ENCODE results near the gene THRB. TPM values are rescaled to one million over a fixed set of nuclear protein-coding genes. Genes with fewer than 3 reads are reported as not detected.

The THRB gene
- total RNA-seq, 4 donors from 2014 or later = 9.8 to 52.4 (median 31.3) TPM

DNA sequence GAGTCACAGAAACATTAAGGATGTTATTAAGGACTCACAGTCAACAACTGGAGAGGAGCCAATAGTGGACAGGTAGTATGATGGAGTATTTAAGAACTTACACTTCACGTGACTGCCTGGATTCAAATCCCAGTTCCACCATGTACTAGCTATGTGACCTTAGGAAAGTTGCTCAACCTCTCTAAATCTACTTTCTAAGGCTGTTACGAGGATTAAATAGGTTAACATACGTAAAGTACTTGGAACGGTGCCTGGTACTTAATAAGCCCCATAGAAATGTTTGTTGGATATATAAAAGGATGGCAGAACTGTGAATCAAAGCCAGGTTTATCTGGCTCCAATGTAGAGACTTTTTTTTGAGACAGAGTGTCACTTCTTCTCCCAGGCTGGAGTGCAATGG is 24.4 kb downstream of the THRB start:
- no peak for DNase-seq
- Histone ChIP-seq H3K4me3 (no peak overlapping the region), H3K27ac (no peak overlapping the region), H3K27me3 (no peaks in the 10 kb centered on the region), H3K36me3 (no peaks in the 10 kb centered on the region), H3K4me1 (no peaks in the 10 kb centered on the region), H3K9me3 (no peaks in the 10 kb centered on the region)
- WGBS, 2 donors (ENCODE audit: low coverage in 1 of 2) = 78 to 90% methylated on average over 3 to 4 of the region's 4 CpGs
- intact Hi-C loops (cut with DNase I; ENCODE audit: low total_unique reads) = no loop called here
- TF ChIP-seq EP300 (IDR thresholded peaks at IDR 0.05; ENCODE audit: low read depth) (no peak), POLR2AphosphoS5 (IDR thresholded peaks at IDR 0.05) (no peak), CTCF (IDR thresholded peaks at IDR 0.05) (no peak), POLR2A (IDR thresholded peaks at IDR 0.05) (no peak)
- in situ Hi-C loops (cut with MboI; ENCODE audit: low pct_ligation_motif_present in 1 of 4, low pct_unique_long_range_greater_than_20kb in 1 of 4, low sequenced_read_pairs in 3 of 4) = no loop called here

GRCh38 chr3:24464389-24464788 is 30.3 kb downstream of the THRB start:
- intact Hi-C loops (cut with DNase I; ENCODE audit: low total_unique reads) = no loop called here
- Histone ChIP-seq H3K27ac (no peak overlapping the region), H3K36me3 (no peaks in the 10 kb centered on the region), H3K9me3 (no peaks in the 10 kb centered on the region), H3K4me1 (no peaks in the 10 kb centered on the region), H3K27me3 (no peaks in the 10 kb centered on the region), H3K4me3 (no peak overlapping the region)
- in situ Hi-C loops (cut with MboI; ENCODE audit: low pct_ligation_motif_present in 1 of 4, low pct_unique_long_range_greater_than_20kb in 1 of 4, low sequenced_read_pairs in 3 of 4) = no loop called here
- 91 to 96% methylated on average over 1 of the region's 1 CpG for WGBS, 2 donors (ENCODE audit: low coverage in 1 of 2)
- no peak for TF ChIP-seq CTCF (IDR thresholded peaks at IDR 0.05)
- no peak for TF ChIP-seq EP300 (IDR thresholded peaks at IDR 0.05; ENCODE audit: low read depth)
- TF ChIP-seq POLR2A (IDR thresholded peaks at IDR 0.05) = no peak
- TF ChIP-seq POLR2AphosphoS5 (IDR thresholded peaks at IDR 0.05) = no peak
- DNase-seq = no peak

DNA sequence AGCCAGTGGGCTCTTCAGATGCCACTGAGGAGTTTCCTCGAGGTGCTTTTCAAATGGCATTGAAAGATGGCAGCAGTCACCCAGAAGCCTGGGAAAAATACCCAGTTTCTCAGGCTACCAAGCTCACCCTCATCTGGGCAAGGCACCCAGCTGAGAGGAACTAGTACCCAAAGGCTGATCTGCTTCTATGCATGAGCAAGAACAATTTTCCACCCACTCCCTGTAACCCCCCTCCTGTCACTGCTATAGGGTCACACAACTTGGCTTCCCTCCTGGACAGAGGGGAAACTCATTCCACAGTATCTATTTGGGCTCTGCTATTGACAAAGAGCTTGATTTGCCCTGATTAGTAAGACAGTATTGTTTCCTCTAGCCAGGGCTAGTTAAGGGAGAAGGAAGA is 31.9 kb downstream of the THRB start:
- no peak for DNase-seq
- Histone ChIP-seq H3K27ac (no peak overlapping the region), H3K9me3 (no peaks in the 10 kb centered on the region), H3K4me1 (peaks cover 0 to 3% (median 0%) of the 10 kb centered on the region in 4 donors), H3K4me3 (no peak overlapping the region), H3K36me3 (no peaks in the 10 kb centered on the region), H3K27me3 (no peaks in the 10 kb centered on the region)
- in situ Hi-C loops (cut with MboI; ENCODE audit: low pct_ligation_motif_present in 1 of 4, low pct_unique_long_range_greater_than_20kb in 1 of 4, low sequenced_read_pairs in 3 of 4) (no loop called here), intact Hi-C loops (cut with DNase I; ENCODE audit: low total_unique reads) (no loop called here)
- WGBS, 2 donors (ENCODE audit: low coverage in 1 of 2) = 38% methylated on average over 1 of the region's 1 CpG; no CpG with 5 or more reads in 1 of the 2 donors
- TF ChIP-seq EP300 (IDR thresholded peaks at IDR 0.05; ENCODE audit: low read depth) (no peak), CTCF (IDR thresholded peaks at IDR 0.05) (no peak), POLR2A (IDR thresholded peaks at IDR 0.05) (no peak), POLR2AphosphoS5 (IDR thresholded peaks at IDR 0.05) (no peak)

DNA sequence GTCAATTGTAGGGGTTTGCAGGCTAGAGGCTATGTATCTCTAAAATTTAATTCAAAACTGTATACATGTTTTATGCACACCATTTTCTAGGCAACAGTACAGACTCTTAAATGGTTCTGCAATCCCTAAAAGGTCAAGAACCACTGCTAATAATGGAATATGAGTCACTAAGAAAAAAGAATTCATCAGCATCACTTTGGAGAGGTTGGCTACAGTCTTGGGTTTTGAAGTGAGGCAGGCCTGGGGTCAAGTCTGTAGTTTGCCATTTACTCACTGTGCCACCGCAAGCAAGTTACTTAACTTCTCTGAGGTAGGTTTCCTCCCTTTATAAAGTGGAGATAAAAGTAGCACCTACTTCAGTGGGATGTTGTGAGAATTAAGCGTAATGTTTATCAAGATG is 33.7 kb downstream of the THRB start:
- in situ Hi-C loops (cut with MboI; ENCODE audit: low pct_ligation_motif_present in 1 of 4, low pct_unique_long_range_greater_than_20kb in 1 of 4, low sequenced_read_pairs in 3 of 4) = no loop called here
- WGBS, 2 donors (ENCODE audit: low coverage in 1 of 2) = 90 to 100% methylated on average over 2 of the region's 2 CpGs
- Histone ChIP-seq H3K27me3 (no peaks in the 10 kb centered on the region), H3K4me3 (no peak overlapping the region), H3K4me1 (peaks cover 0 to 12% (median 0%) of the 10 kb centered on the region in 4 donors), H3K36me3 (no peaks in the 10 kb centered on the region), H3K9me3 (no peaks in the 10 kb centered on the region), H3K27ac (no peak overlapping the region)
- DNase-seq = no peak
- TF ChIP-seq POLR2A (IDR thresholded peaks at IDR 0.05) (no peak), CTCF (IDR thresholded peaks at IDR 0.05) (no peak), POLR2AphosphoS5 (IDR thresholded peaks at IDR 0.05) (no peak), EP300 (IDR thresholded peaks at IDR 0.05; ENCODE audit: low read depth) (no peak)
- intact Hi-C loops (cut with DNase I; ENCODE audit: low total_unique reads) = no loop called here
